Endometrial microvascular endothelial cells (primary cell): Measurements from ENCODE around the gene FOXO4. TPM values are rescaled to one million over a fixed set of nuclear protein-coding genes. Genes with fewer than 3 reads are reported as not detected.

Experiments used
- in situ Hi-C: cut with HindIII; loops from 2 replicates; pipeline ENCODE4 v1.10.0; 2017; ENCODE audit warnings: low sequenced_read_pairs, low pct_unique_long_range_greater_than_20kb; ENCODE audit errors: inconsistent ontology term
- total RNA-seq: library from RNA; depleted of rRNA; stranded (reverse); fragments of >200 nt; gene quantifications from one replicate; pipeline ENCODE4 v1.2.3, GENCODE V29; 2015; ENCODE audit errors: inconsistent ontology term

Gene FOXO4
- total RNA-seq, 1 donor from 2014 or later, result 2.2 TPM

GRCh38 chrX:71128166-71128833 lies 32.6 kb downstream of the FOXO4 start:
- in situ Hi-C loops, result no loop called here

- in situ Hi-C loops, result no loop called here
Observed at GRCh38 chrX:71128915-71129765, 33.5 kb downstream of the FOXO4 start.

- in situ Hi-C loops, result no loop called here
Observed at GRCh38 chrX:71131510-71131909, 35.9 kb downstream of the FOXO4 start.

- in situ Hi-C loops, result no loop called here
Observed at GRCh38 chrX:71140440-71140839, 44.8 kb downstream of the FOXO4 start.

GRCh38 chrX:71143508-71143907 lies 47.9 kb downstream of the FOXO4 start:
- in situ Hi-C loops, result no loop called here

- in situ Hi-C loops, result no loop called here
Observed at GRCh38 chrX:71144651-71145050, 49.0 kb downstream of the FOXO4 start, which contains the start of gene NLGN3. Gene NLGN3, plus strand, starts transcription at chrX:71144841. Its CDS starts 2,909 bp downstream, at chrX:71147750.

GRCh38 chrX:71147496-71148277 lies 52.0 kb downstream of the FOXO4 start:
- in situ Hi-C loops, result no loop called here

- in situ Hi-C loops, result no loop called here
Observed at GRCh38 chrX:71148278-71148663, 52.6 kb downstream of the FOXO4 start.

GRCh38 chrX:71151366-71151765 lies 55.7 kb downstream of the FOXO4 start:
- in situ Hi-C loops, result no loop called here

Other genes starting within 250 kb of the FOXO4 start
- not detected for gene TEX11, start 187.1 kb upstream of the FOXO4 start, total RNA-seq
- gene SLC7A3, start 164.8 kb upstream of the FOXO4 start, total RNA-seq, result not detected
- 79.9 TPM for gene SNX12, start 27.5 kb upstream of the FOXO4 start, total RNA-seq
- gene CXorf65, start 10.9 kb downstream of the FOXO4 start, total RNA-seq, result not detected
- 4.5 TPM for gene IL2RG, start 15.7 kb downstream of the FOXO4 start, total RNA-seq
- 35.9 TPM for gene MED12, start 22.7 kb downstream of the FOXO4 start, total RNA-seq
- gene NLGN3, start 49.0 kb downstream of the FOXO4 start, total RNA-seq, result 0.46 TPM
- not detected for gene GJB1, start 127.4 kb downstream of the FOXO4 start, total RNA-seq
- 20.3 TPM for gene ZMYM3, start 158.3 kb downstream of the FOXO4 start, total RNA-seq
- 383 TPM for gene NONO, start 187.8 kb downstream of the FOXO4 start, total RNA-seq
- gene ITGB1BP2, start 205.9 kb downstream of the FOXO4 start, total RNA-seq, result not detected